Measurements from ENCODE around the gene CBLB.

DNA sequence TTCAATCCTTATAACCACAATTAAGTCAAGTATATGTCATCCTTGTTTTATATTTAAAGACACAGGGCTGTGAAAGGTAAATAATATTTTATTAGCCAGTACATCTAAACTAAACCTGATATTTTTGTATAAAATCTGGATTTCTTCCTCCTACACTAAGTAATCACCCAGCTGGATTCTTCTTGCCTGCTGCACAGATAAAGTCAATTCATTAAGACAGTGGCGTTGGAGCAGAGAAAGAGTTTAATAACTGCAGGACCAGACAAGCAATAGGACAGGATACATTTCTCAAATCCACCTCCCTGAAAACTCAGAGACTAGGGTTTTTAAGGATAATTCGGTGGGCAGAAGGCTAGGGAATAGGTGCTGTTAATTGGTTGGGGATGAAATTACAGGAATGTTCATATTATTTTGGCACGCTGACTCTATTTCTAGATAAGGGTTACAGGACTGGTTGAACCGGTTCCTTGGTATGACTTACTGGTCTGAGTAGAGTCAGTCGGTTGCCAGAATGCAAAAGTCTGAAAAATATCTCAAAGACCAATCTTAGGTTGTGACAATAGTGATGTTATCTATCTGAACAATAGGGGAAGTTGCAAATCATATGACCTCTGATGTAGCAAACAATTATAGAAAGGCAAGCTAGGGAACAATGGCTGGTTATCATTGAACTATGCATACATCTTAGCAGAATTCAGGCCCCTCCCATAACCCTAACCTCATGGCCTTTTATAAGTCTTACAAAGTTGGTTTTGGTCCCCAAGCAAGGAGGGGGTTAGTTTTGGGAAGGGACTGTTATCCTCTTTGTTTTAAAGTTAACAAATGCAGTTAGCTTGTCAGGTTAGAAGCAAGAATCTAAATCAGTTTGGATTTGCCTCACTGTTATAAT is 257.3 kb downstream of the CBLB start:
- TF ChIP-seq CTCF (IDR thresholded peaks at IDR 0.05) = no peak
- TF ChIP-seq POLR2A (IDR thresholded peaks at IDR 0.05) = no peak

Data from adrenal gland (tissue), 5 donors.